ENCODE data around the gene ENG.

Gene ENG

GRCh38 chr9:127848756-127849504 is 5.5 kb downstream of the ENG start:
- H3K4me1 ChIP-seq (ENCODE audit: control insufficient read depth, insufficient read depth, low read length) = no peaks in the 10 kb centered on the region
- no peak overlapping the region for H3K4me3 ChIP-seq (ENCODE audit: low read depth, low read length)
- no peaks in the 10 kb centered on the region for H3K9me3 ChIP-seq (ENCODE audit: control insufficient read depth, insufficient read depth, low read depth, low read length)
- ChIA-PET CTCF (no interaction called here), POLR2A (no interaction called here)
- no peak overlapping the region for H3K27ac ChIP-seq (ENCODE audit: extremely low read depth, low read depth, low read length)
- TF ChIP-seq ZNF16 (tag by site-specific recombination; IDR thresholded peaks at IDR 0.05; ENCODE audit: low read depth) (no peak), KLF9 (tag by site-specific recombination; IDR thresholded peaks at IDR 0.05; ENCODE audit: low read depth) (no peak), SETDB1 (IDR thresholded peaks at IDR 0.05; ENCODE audit: insufficient read length, low read length) (peak; percentile 95)
- no peaks in the 10 kb centered on the region for H3K36me3 ChIP-seq (ENCODE audit: control insufficient read depth in 2 of 2, insufficient read depth in 1 of 2, low read length in 2 of 2)

- Histone ChIP-seq H3K4me1 (ENCODE audit: control insufficient read depth, insufficient read depth, low read length) (no peaks in the 10 kb centered on the region), H3K36me3 (ENCODE audit: control insufficient read depth in 2 of 2, insufficient read depth in 1 of 2, low read length in 2 of 2) (no peaks in the 10 kb centered on the region), H3K27ac (ENCODE audit: extremely low read depth, low read depth, low read length) (no peak overlapping the region), H3K4me3 (ENCODE audit: low read depth, low read length) (no peak overlapping the region), H3K9me3 (ENCODE audit: control insufficient read depth, insufficient read depth, low read depth, low read length) (no peaks in the 10 kb centered on the region)
- TF ChIP-seq SP3 (tag by site-specific recombination; IDR thresholded peaks at IDR 0.05) (no peak), ZNF664 (tag by site-specific recombination; IDR thresholded peaks at IDR 0.05) (no peak), ZFP3 (tag by site-specific recombination; IDR thresholded peaks at IDR 0.05; ENCODE audit: low read depth) (peak; percentile 80), ZNF416 (tag by site-specific recombination; IDR thresholded peaks at IDR 0.05) (no peak), ZEB2 (tag by site-specific recombination; IDR thresholded peaks at IDR 0.05) (no peak), ZNF121 (tag by site-specific recombination; IDR thresholded peaks at IDR 0.05) (peak; percentile 75), OVOL3 (tag by site-specific recombination; IDR thresholded peaks at IDR 0.05) (no peak), MZF1 (tag by site-specific recombination; IDR thresholded peaks at IDR 0.05; ENCODE audit: borderline replicate concordance) (no peak), ZNF629 (tag by site-specific recombination; IDR thresholded peaks at IDR 0.05) (no peak), YY1 (tag by site-specific recombination; IDR thresholded peaks at IDR 0.05) (no peak), ZBTB10 (tag by site-specific recombination; IDR thresholded peaks at IDR 0.05) (no peak)
- ChIA-PET CTCF (interaction anchor here (0.6 to 2.1 kb wide), 3 partner anchors 22 to 224 kb away, joined by 3 to 5 read pairs (median 5); no protein-coding TSS in a partner anchor), POLR2A (no interaction called here)
Measured at GRCh38 chr9:127847833-127848755, 6.4 kb downstream of the ENG start.

- no peaks in the 10 kb centered on the region for H3K9me3 ChIP-seq (ENCODE audit: control insufficient read depth, insufficient read depth, low read depth, low read length)
- TF ChIP-seq ZNF600 (tag by site-specific recombination; IDR thresholded peaks at IDR 0.05) (no peak), ZBTB20 (tag by site-specific recombination; IDR thresholded peaks at IDR 0.05) (no peak), EGR2 (tag by site-specific recombination; IDR thresholded peaks at IDR 0.05; ENCODE audit: low read depth) (peak; percentile 59; the same call in 1 of the 2 replicates), ZNF24 (tag by site-specific recombination; IDR thresholded peaks at IDR 0.05) (no peak), ZNF664 (tag by site-specific recombination; IDR thresholded peaks at IDR 0.05) (peak; percentile 65; the same call in 1 of the 2 replicates), ZSCAN16 (tag by site-specific recombination; IDR thresholded peaks at IDR 0.05) (no peak)
- no peak overlapping the region for H3K27ac ChIP-seq (ENCODE audit: extremely low read depth, low read depth, low read length)
- ChIA-PET CTCF (interaction anchor here (1.0 to 2.1 kb wide), 2 partner anchors 23 to 74 kb away, joined by 3 to 5 read pairs; no protein-coding TSS in a partner anchor), POLR2A (interaction anchor here (0.6 kb wide), 1 partner anchor 60 kb away, joined by 3 read pairs; no protein-coding TSS in a partner anchor)
- H3K36me3 ChIP-seq (ENCODE audit: control insufficient read depth in 2 of 2, insufficient read depth in 1 of 2, low read length in 2 of 2) = no peaks in the 10 kb centered on the region
- H3K4me1 ChIP-seq (ENCODE audit: control insufficient read depth, insufficient read depth, low read length) = no peaks in the 10 kb centered on the region
- no peak overlapping the region for H3K4me3 ChIP-seq (ENCODE audit: low read depth, low read length)
Measured at GRCh38 chr9:127847178-127847510, 7.3 kb downstream of the ENG start.

Measured in HEK293 (cell line).